Measurements from ENCODE around the gene BRD7.

BRD7 gene

DNA sequence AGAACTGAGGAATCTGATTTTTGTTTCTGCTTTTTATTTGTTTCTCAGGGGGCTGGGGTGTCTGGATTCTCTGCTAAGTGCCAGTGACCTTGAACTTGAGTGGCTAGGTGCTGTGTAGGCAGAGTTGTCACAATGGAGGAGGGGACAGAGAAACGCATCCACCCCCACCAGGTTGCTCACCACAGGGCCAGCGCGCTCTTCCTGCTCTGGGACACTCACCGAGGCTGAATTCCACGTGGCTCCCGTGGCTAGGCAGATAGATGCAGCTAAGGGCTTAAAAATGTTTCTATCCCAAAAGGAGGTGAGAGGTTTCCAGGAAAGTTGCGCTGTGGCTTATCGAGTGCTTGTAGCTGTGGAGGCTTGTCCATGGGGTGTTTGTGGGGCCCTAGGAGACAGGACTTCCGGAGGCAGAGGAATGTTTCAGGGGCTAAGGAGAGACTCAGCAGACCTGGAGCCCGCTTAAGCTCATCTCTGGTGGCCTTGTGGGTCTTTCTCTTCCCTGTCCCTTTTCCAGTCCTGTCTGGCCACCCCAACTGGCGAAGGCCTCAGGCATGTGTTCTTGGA, 65.7 kb downstream of the BRD7 start:
- DNase-seq (ENCODE audit: low read depth), result no peak

DNA sequence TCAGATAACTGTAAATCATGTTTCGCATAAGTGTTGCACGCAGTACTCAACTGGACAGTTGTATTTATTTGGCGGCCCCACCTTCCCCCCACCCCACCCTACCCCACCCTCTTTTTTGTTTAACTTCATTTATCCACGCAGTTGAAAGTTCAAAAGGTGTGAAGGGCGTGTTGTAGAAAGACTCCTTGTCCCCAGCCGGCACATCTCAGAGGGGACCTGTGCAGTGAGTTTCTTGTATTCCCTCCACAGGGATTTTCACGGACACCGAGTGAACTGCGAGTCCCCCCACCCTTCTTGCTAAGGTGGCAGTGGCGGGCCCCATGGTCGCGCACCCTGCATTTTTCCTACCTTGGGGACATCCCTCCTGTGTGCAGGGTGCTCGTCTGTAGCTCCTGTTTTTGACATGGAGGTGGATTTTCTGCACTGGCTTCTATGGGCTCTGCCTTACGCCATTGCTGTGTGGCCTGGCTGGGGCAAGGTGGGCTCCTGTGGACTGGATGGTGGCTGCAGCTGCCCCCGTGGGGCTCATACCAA, 66.2 kb downstream of the BRD7 start:
- DNase-seq (ENCODE audit: low read depth), result no peak

DNA sequence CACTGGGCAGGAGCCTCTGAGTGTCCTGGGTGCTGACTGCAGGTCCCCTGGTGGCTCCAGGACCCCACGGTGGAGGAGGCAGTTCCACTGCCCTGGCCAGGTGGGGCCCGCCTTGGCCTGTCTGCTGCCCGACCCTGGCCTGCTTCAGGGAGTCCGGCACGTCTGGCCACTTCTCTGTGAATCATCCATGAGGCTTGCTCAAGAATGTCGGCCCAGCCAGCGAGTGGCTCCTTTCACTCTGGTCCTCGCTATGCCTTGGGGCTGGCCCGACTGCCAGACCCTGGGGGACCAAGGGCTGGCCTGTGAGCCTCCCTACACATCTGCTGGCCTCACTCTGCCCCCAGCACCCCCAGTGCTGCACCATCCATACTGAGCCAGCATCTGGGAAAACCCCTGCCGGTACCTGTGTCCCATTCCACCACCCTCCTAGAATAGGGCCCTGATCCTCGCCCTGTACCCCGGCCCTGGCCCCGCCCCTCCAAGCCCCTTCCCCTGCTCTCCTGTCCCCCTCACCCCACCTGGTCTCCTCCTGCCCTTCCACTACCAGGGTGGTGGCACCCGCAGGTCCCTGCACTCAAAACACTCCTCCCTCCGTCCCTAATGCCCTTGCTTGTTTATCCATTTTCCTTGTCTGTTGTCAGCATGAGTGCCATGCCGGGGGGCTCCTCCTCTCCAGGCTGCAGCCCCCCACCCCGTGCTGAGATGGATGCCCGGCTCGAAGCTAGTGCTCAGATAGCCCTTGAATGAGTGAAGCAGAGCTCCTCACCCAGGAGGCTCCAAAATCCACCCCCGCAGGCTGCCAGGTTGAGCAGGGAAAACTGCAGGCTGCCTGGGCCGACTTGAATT, 66.9 kb downstream of the BRD7 start:
- DNase-seq (ENCODE audit: low read depth), result no peak

DNA sequence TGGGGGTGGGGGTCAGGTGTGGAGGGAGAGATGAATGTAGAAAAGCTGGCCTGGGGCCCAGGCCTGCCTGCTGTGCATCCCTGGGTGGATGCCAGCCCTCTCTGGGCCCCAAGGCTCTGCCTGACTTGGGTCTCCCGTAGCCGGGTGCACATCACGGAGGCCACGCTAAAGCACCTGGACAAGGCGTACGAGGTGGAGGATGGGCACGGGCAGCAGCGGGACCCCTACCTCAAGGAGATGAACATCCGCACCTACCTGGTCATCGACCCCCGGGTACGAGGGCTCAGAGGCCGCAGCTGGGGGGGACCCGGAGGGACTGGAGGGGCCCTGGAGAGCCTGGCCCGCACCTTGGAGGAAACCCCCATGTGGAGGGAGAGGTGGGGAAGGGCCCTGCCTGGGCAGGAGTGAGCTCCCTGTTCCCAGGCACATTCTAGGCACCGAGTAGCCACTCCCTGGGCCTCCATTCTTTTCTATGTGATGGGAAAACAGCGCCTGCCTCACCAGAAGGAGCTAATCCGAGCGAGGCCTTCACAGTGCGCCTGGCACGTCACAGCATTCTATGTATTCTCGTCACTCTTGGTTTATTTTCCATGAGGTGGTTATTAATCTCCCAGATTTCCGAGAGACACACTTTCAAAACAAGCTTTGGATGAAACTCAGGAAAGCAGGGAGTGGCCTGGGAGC, 67.7 kb downstream of the BRD7 start:
- no peak for DNase-seq (ENCODE audit: low read depth)

DNA sequence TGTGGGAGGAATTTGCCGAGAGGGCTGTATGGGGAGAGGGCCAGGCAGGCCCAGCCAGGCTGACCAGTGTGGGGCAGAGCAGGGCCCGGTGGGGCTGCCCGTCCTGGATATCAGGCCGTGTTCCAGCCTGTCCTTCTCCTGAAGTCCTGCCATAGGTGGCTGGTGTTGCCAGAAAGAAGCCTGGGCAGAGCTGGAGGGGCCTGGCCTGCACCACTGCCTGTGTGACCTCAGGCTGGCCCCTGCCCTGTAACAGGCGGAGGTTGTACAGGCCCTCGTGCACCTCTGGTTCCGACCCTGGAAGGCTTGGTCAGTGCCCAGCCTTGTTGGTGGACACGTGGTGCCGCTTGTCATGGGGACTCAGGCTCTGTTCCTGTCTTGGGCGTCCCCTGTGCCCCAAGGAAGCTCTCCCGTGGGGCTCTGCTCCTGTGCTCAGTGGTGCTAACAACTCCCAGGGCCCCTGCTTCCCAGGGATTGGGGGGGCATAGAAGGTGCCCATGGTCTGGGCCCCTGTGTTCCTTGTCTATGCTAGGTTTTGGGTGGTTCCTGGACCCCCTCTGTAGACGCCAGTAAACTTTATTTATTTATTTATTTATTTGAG, 69.2 kb downstream of the BRD7 start:
- DNase-seq (ENCODE audit: low read depth), result no peak

DNA sequence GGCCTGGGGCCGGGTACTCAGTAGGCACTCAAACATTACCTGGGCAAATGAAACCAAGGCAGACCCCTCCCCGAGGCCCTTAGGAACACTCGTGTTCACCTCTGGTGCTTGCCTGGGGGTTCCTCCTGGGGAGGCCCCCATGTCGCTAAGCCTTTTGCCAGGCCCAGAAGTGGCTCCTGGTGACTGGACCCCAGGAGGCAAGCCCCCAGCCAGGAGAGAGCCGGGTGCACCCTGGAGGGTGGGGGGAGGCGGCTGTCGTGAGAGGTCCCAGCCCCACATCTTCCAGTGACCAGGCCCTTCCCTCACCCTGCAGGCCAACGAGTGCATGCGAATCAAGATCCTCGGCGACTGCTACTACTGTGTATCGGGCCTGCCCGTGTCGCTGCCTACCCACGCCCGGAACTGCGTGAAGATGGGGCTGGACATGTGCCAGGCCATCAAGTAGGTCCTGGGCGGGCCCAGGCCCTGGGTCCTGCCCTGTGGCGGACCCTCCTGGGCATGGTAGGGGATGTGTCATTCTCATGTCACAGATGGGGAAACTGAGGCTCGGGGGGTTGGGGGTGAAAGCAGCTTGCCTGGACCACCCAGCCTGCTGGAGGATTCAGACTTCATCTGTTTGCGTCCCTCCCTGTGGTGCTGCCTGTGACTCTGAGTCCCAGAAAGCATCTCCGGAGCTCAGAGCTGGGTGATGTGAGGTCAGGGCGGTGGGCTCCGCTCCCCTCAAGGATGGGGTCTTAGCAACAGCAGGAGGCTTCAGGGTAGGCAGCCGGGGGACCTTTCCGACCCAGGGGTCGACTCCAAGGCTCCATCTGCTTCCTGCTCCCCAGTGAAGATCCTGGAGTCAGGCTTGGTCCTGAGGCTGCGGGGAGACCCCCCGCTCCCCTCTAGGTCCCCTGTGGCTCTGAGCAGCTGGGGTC, 69.9 kb downstream of the BRD7 start:
- no peak for DNase-seq (ENCODE audit: low read depth)

DNA sequence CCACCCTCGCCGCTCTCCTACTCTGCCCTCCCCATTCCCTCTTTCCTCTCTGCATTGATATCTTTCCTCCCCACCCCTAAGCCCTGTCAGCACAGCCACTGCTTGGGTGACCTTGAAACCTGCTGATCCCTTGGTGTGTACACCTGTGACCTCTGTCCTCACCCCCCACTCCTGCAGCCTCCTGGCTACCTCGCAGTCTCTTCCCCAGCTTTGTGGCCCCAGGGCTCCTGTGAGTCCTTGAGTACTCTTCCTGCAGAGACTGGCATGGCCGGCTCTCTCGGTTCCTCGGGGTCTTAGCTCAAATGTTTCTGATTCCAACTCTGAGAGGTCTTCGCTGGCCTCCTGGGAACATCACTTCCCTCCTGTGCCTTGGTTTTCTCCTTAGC, 70.7 kb downstream of the BRD7 start:
- DNase-seq (ENCODE audit: low read depth), result no peak

DNA sequence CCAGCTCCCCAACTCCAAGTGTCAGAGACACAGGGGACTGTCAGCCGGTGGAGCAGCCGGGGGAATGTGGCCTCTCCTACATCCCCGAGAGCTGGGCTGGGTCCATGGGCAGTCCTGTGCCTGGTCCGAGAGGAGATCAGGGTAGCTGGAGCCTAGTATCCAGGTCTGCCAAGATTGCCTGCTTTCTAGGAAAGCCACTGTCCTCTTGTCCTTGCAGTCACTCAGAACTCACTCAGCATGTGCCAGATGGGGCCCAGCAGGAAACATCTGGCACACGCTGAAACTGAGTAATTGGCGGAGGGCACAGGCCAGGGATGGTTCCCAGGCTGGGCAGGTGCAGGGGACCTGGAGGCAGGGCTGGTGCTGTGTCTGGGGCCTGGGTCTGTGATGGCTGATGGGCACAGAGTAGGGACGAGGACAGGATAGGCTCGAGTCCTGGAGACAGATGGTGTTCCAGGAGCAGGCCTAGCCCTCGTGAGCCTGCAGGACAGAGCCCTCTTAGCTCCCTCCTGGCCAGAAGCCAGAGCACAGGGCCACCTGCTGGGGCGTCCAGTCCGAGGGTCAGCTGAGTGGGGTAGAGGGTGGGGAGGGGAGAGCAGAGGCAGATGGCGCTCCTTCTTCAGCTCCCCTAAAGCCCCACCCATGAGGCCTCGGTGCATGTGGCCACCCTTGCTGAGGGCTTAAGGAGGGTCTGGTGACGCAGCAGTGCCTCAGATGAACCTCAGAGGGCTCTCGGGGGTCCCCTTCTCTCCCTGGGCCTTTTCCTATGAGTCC, 71.3 kb downstream of the BRD7 start:
- DNase-seq (ENCODE audit: low read depth), result no peak

DNA sequence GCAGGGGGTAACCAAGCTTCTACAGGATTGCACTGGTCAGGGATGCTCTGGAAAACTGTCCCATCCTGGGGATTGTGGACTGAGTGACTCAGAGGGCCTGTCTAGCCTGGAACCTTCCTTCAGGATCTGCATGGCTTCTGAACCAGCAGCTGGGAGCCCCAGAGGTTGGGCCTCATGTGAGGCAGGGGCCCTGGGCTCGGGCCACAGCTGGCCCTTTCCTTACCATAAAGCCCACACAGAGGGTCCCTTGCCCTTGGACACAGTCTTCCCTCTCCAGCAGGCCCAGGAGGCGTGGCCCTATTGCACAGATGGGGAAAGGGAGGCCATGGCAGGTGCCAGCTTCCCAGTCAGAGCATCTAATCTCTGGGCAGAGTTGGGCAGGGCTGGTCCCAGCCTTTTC, 72.0 kb downstream of the BRD7 start:
- DNase-seq (ENCODE audit: low read depth), result no peak

DNA sequence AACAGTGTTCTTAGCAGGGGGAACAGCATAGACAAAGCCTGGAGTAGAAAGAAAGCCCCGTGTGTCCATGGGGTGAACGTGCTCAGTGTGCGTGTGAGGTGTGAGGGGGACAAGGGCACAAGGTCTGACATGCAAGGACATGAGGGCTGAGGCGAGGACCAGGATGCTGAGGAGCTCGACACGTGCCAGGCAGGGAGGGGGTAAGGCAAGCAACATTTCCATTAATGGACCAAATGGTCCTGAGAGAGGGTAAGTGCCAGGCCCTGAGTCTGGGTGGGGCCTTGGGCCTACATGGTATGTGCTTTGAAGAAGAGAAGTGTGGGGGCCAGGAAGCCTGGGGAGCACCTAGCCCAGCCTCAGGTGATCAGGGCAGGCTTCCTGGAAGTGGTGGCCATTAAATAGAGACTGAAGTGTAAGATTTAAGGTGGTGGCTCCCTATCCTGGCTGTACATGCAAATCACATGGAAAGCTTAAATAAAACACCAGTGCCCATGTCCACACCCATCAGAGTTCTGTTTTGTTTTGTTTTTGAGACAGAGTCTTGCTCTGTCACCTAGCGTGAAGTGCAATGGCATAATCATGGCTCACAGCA, 73.2 kb downstream of the BRD7 start:
- DNase-seq (ENCODE audit: low read depth), result no peak

DNA sequence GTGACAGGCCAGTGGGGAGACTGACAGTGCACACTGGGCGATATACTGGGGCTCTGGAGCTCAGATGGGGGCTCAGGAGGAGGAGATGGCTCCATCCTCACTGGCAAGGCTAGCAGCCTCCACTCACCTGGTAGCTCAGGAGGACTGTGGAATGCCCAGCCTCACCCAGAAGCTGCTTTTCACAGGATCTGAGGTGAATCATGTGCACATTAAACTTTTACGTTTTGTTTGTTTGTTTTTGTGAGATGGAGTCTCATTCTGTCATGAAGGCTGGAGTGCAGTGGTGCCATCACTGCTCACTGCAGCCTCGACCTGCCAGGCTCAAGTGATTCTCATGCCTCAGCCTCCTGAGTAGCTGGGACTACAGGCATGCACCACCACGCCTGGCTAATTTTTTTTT, 73.8 kb downstream of the BRD7 start:
- DNase-seq (ENCODE audit: low read depth), result no peak

DNA sequence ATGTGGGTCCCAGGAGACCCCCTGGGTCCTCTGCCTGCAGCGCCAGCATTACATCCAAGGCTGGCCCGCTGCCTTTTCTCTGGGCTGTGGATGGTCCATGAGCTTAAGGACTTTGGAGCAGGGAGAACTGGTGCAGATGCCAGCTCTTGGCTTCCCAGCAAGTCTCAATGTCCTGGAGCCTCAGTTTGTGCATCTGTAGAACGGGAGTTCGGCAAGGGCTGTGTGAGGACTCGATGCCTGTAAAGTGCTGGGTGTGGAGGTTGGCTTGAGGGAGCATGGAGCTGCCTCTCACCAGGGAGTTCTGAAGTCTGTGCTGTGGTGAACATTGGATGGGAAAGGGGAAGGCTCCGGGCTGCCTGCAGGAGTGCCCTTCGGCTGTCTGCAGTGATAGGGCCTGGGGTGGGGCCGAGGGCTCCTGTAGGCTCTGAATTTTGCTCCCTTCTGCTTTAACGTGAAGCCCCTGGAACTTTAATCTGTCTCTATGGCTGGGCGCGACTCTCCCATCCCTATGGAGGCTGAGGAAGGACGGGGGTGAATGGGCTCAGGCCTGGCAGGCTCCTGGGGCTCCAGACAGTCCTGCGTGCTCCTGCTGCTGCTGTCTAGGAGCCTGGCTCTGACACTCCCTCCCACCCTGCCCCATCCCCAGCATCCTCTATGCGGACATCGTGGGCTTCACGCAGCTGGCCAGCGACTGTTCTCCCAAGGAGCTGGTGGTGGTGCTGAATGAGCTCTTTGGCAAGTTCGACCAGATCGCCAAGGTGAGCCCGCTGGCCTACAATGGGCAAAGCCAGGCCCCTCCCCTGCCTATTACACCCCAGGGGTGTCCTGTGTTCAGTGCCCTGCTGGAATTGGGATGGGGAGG, 74.6 kb downstream of the BRD7 start:
- no peak for DNase-seq (ENCODE audit: low read depth)

DNA sequence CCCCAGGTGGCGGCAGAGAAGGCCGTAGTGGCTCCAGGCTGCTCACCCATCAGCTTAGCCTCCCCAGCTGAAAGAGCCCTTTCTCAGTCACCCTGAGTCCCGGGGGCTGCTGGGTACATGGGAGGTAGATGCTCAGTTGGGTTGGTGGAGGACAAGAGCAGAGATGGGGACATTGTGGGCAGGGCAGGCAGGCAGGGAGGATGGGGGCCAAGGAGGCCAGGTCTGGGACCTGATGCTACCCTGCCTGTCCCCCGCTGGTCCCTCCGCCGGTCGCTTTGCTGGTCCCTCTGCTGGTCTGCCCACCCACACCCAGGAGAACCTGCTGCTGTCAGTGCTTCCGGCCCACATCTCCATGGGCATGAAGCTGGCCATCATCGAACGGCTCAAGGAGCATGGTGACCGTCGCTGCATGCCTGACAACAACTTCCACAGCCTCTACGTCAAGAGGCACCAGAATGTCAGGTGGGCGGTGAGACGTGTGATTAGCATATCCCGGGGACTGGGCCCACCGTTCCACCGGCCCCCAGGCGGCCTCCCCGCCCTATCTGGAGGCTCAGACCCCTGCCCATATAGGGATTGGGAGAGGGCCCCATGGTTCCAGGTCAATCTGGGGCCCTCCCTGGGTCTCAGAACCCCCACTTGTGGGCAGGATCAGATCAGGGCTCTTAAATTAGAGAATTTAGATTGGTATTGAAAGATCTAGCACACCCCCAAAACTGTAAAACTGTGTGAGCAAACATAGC, 75.6 kb downstream of the BRD7 start:
- DNase-seq (ENCODE audit: low read depth), result no peak

DNA sequence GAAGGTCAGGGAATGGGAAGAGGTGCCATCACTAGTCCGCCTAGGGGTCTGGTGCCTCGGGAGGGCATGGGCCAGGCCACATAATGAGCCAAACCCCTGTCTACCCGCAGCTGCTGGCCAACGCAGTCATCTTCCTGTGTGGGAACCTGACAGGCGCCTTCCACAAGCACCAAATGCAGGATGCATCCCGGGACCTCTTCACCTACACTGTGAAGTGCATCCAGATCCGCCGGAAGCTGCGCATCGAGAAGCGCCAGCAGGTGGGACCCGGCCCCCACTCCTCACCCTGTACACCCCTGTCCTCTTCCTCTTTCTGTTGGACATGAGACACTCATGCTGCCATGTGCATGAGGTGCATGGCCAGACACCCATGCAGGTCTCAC, 76.2 kb downstream of the BRD7 start:
- no peak for DNase-seq (ENCODE audit: low read depth)

DNA sequence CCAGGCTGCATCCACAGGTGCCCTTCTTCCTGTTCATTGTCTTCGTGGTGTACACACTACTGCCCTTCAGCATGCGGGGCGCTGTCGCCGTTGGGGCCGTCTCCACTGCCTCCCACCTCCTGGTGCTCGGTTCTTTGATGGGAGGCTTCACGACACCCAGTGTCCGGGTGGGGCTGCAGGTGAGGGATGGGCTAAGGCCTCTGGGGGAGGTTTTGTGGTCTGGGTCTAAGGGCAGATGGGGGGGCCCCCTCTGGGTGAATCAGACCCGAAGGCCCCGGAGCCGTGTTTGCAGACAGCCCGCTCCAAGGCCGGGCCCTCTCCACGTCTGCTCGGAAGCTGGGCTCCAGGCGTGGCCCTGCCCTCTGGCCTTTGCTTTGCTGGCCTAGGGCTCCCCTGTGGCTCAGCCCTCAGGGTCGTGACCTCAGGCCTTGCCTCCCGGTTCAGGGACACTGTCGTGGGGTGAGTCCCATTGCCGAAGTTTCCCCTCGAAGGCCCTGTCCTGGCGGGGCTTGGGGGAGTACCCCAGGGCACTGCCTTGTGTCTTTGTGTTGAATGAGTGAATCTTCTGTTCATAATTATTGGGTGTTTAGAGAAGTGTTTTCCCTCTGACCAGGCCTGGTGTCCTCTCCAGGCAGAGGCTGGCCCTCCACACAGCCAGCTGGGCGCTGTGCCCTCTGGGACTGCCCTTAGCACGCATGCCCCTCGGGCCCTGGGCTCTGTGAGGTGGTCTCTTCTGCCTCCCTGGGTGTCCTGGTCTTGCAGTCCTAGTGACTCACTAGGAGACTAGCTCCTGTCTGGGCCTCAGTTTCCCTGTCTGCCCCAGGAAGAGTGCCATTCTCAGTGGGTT, 76.8 kb downstream of the BRD7 start:
- no peak for DNase-seq (ENCODE audit: low read depth)

DNA sequence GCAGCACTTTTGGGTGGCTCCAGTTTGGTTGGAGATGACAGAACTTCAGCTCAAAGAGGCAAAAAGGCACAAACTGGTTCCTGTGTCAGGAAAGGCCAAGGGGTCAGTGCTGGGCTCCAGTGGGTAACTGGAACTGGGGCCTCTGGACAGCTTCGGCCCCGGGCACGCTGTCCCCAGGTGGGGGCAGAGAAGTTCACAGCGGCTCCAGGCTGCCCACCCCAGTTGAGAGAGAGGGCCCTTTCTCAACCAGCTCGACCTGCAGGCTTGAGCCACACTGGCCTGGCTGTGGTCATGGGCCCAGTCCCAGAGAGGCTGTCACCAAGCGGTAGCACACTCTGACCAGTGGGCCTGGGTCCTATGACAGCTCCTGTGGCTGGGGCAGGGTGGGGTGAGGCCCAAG, 77.9 kb downstream of the BRD7 start:
- no peak for DNase-seq (ENCODE audit: low read depth)

DNA sequence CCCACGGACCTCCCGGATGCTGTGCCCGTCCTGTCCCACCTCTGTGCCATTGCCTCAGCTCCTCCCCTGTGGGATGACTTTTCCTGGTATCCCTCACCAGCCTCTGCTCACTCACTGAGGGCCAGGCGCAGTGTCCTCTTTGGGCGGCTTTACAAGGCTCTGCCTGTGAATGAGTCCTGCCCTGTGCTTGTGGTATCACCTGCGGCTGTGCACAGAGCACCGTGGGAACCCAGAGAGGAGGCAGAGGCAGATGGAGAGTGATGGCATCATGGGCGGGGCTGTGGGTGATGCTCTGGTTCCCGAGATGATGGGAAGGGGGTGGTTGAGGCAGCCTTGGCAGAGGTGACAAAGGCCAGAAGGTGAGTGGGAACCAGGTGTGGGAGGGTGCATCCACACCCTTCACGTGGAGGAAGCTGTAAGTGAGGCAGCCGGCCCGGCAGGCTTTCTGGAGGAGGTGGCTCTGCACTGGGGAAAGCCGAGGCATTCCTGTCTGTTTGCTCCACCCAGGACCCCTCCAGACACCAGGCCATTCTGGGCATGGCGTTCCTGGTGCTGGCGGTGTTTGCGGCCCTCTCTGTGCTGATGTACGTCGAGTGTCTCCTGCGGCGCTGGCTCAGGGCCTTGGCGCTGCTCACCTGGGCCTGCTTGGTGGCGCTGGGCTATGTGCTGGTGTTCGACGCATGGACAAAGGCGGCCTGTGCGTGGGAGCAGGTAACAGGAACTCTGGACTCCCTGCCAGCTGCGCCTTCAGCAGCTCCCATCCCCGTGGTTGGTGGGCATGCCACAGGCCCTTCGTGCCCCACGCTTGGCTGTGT, 78.6 kb downstream of the BRD7 start:
- no peak for DNase-seq (ENCODE audit: low read depth)
